K562 (cell line): ENCODE results near the gene SH3BP5L. TPM values are rescaled to one million over a fixed set of nuclear protein-coding genes. Genes with fewer than 3 reads are reported as not detected.
A peak's percentile ranks its signal among the peaks of the same experiment; 100 is the strongest.

Experiments
- CTCF ChIP-seq, 3 experiments: IDR thresholded peaks in 2 of 3; conservative IDR thresholded peaks in 1 of 3; 2 replicates each; pipeline ENCODE4 v1.5.1; 2011 to 2012; ENCODE audit warnings: low read length in 3 of 3, mild to moderate bottlenecking in 3 of 3, control low read depth in 2 of 3, improper control_type of control experiment in 1 of 3, inconsistent platforms in 1 of 3, low read depth in 1 of 3, mixed read lengths in 1 of 3, moderate library complexity in 1 of 3; ENCODE audit not compliant: insufficient read depth in 2 of 3
- POLR2G ChIP-seq: fragments of 200-400 bp; formaldehyde crosslinking; IDR thresholded peaks from 2 replicates; pipeline ENCODE4 v1.6.1; 2017; ENCODE audit warnings: low read depth, mild to moderate bottlenecking, antibody characterized with exemption, low read length, moderate library complexity
- RAD21 ChIP-seq, 2 experiments: fragments of 250-450 bp in 1 of 2; fragments of 450-650 bp in 1 of 2; sonication (Bioruptor Pico) in 1 of 2; formaldehyde crosslinking in 1 of 2; IDR thresholded peaks in 1 of 2; conservative IDR thresholded peaks in 1 of 2; 2 replicates each; pipeline versions ENCODE4 v1.4.0 to v1.8.0; 2020 to 2022; ENCODE audit warnings: mild to moderate bottlenecking in 2 of 2, moderate library complexity in 1 of 2
- ZBTB33 ChIP-seq: sonication (generic); formaldehyde crosslinking; IDR thresholded peaks from 2 replicates; pipeline ENCODE4 v1.8.1; 2023; ENCODE audit warnings: mild to moderate bottlenecking, missing genetic modification reagents
- polyA plus RNA-seq, 8 experiments: library from polyadenylated mRNA; depleted of rRNA in 4 of 8; stranded (reverse) in 5 of 8; unstranded in 3 of 8; fragments of >200 nt; fragmentation: Nextera tagmentation in 2 of 8; fragmentation: Illumina TruSeq in 1 of 8; extraction: Ambion mirVana in 2 of 8; extraction: Trizol in 1 of 8; gene quantifications; 2 replicates each; pipeline versions ENCODE4 v1.2.1 to v1.2.3, GENCODE V29; 2011 to 2014; ENCODE audit warnings: inconsistent platforms in 1 of 8, missing spikeins in 1 of 8
- total RNA-seq, 7 experiments: library from RNA; depleted of rRNA in 6 of 7; stranded (reverse); fragments of >200 nt in 6 of 7; fragmentation: Illumina TruSeq in 2 of 7; extraction: Trizol in 2 of 7; gene quantifications; 2 replicates each; pipeline versions ENCODE4 v1.2.1 to v1.2.3, GENCODE V29; 2011 to 2021; ENCODE audit warnings: low replicate concordance in 1 of 7

SH3BP5L gene
- total and polyA plus RNA-seq, 9 of the 15 experiments (the other 6 are each of a cell fraction or from before 2014, with no cell fraction given): 1.9 to 26.5 (median 15.8) TPM

GRCh38 chr1:248811514-248812490 is 13.9 kb downstream of the SH3BP5L start (continued):
- TF ChIP-seq ZBTB33 (CRISPR knock-in tag): 0 out of 2 replicates have a peak, but pooled peaks have one; percentile 13
- TF ChIP-seq CTCF (IDR thresholded peaks at IDR 0.05 in 2 of 3, conservative IDR thresholded peaks at IDR 0.05 in 1 of 3; ENCODE audit: insufficient read depth in 2 of 3, low read depth in 1 of 3, low read length in 3 of 3): peak; percentile 17 to 41 (median 40); a peak in 3 of 6 replicates
- peak; percentile 52 for TF ChIP-seq POLR2G
- TF ChIP-seq RAD21 (CRISPR knock-in tag; conservative IDR thresholded peaks at IDR 0.05 in 1 of 2, IDR thresholded peaks at IDR 0.05 in 1 of 2): peak in 1 of 2 experiments; percentile 44; a peak in 1 of 4 replicates
